HG03103 (cell line): ENCODE results near the gene MYO1B.

ENCODE experiments used
- ATAC-seq: cut with Tn5 transposase; IDR thresholded peaks from one replicate; pipeline ENCODE4 v1.9.1; 2021; ENCODE audit warnings: low read depth; ENCODE audit not compliant: unreplicated experiment

MYO1B gene

DNA sequence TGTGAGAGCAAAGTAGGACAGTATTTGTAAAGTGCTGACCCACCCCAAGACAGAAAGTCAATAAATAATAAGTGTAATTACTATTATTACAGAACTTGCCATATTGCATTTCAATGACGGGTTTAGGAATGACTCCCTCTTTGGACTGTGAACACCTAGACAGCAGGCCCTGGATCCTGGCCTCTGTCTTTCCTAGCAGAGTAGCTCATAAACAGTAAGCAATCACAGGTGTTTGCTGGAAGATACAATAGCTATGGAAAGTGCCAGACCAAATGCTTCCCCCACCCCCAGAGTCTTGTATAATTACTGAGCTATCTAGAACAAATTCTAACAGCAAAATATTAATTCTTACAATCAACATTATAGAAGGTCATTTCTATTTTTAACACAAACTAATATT lies 20.1 kb upstream of the MYO1B start:
- ATAC-seq = no peak

GRCh38 chr2:191225690-191226089 lies 19.5 kb upstream of the MYO1B start:
- ATAC-seq = no peak

DNA sequence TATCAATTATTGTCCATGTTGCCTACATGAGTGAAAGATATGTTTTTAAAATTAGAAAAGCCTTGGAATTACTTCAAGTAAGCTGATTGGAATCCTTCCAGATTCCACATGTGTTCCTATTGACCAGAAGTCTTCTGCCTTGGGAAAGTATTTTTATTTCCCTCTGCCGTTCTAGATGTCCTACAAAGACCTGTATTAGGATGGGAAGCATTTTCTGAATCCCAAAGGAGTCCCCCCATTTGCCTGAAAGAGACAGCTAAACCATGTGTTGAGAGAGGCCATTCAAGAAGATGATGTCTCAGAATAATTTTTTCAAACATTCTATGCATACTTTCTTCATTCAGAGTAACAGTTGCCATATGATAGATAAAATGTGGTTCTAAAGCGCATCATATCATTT lies 19.0 kb upstream of the MYO1B start:
- ATAC-seq = no peak

DNA sequence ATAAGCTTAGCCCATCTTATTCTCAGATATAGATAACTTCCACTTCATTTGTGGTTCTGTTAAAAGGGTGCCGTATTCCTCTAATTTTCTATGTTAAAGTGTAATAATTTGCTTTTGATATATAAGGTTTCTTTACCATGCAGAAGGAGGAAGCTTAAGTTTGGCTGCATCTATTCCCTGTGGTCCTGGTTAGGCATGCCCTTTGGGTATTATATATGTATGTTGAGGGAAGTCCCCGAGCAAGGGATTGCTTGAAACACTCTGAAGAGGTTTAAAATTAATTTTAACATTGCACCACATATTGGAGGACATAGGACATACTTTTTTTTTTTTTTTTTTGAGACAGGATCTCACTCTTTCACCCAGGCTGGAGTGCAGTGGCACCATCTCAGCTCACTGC lies 16.9 kb upstream of the MYO1B start:
- ATAC-seq = no peak

GRCh38 chr2:191228861-191229260 lies 16.3 kb upstream of the MYO1B start:
- no peak for ATAC-seq

GRCh38 chr2:191230174-191230573 lies 15.0 kb upstream of the MYO1B start:
- no peak for ATAC-seq

DNA sequence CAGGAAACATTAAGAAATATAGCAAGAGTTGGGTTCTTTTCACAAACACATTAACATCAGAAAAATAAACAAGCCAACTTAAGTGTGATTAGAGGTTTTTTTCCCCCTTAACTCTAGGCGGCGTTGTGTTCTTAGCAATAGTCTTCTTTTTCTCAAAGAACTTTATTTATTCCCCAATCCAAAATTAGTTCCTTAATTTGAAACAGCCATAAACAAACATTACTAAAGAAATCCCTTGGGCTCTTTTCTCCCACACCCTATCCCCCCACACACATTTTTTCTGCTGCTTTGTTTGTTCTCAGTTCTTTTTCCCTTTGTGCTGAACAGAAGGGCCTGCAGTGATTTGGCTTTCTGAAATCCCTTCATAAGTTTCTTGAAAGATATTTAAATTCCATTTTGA lies 13.2 kb upstream of the MYO1B start:
- no peak for ATAC-seq

- no peak for ATAC-seq
Measured at GRCh38 chr2:191233533-191233932, 11.7 kb upstream of the MYO1B start.

- ATAC-seq = no peak
Measured at GRCh38 chr2:191234376-191234775, 10.8 kb upstream of the MYO1B start.

DNA sequence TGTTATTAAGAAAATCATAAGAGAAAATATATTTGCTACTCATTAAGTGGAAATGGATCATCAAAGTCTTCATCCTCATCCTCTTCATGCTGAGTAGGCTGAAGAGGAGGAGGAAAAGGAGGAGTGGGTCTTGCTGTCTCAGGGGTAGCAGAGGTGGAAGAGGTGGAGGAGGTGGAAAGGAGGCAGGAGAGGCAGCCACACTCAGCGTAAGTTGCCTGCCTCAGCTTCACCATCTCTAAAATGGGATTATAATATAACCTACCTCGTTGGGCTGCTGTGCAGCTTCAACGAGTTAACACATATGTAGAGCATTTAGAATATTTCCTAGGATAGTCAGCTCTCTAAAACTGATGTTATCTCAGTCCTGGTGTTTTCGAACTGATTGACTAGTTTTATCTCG lies 4.3 kb upstream of the MYO1B start:
- no peak for ATAC-seq

DNA sequence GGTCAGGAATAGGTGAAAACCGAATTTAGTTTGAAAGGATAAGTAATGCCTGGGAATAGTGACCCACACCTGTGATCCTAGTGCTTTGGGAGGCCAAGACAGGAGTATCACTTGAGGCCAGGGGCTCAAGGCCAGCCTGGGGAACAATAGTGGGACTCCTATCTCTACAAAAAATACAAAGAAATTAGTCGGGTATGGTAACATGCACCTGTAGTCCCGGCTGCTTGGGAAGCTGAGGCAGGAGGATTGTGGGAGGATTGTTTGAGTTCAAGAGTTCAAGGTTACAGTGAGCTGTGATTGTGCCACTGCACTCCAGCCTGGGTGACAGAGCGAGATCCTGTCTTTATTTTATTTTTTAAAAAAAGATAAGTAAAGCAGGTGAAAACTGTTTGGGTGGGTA lies 3.8 kb upstream of the MYO1B start:
- no peak for ATAC-seq

- no peak for ATAC-seq
Measured at GRCh38 chr2:191243154-191243553, 2.0 kb upstream of the MYO1B start.

GRCh38 chr2:191244350-191244749 lies 854 bp upstream of the MYO1B start:
- ATAC-seq = no peak

GRCh38 chr2:191245869-191246531 lies 796 bp downstream of the MYO1B start:
- ATAC-seq = no peak

DNA sequence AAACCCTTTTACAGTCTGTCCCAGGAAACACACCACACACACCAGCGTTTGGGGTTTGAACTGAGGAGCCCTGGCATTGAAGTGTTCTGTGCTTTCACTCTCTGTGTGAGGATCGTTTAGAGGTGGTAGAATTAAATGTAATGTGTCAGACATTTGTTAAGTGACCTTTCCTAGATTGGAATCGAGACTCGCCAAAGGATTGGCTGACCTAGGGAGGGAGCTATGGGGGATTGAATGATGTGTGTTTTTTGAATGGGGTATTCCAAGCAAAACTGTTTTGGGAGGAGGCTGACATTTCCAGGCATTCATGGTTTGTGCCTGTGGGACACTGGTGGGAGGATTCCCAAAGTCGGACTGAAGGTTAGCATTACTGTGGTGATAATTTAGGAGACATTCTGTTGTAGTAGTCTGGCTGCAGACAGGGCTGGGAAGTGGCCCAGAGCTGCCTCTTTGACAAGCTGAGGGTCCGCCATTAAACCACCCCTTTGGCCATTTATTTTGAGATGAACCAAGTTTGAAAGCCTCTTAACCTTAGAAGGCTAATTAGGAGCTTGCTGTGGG lies 1.7 kb downstream of the MYO1B start:
- no peak for ATAC-seq

DNA sequence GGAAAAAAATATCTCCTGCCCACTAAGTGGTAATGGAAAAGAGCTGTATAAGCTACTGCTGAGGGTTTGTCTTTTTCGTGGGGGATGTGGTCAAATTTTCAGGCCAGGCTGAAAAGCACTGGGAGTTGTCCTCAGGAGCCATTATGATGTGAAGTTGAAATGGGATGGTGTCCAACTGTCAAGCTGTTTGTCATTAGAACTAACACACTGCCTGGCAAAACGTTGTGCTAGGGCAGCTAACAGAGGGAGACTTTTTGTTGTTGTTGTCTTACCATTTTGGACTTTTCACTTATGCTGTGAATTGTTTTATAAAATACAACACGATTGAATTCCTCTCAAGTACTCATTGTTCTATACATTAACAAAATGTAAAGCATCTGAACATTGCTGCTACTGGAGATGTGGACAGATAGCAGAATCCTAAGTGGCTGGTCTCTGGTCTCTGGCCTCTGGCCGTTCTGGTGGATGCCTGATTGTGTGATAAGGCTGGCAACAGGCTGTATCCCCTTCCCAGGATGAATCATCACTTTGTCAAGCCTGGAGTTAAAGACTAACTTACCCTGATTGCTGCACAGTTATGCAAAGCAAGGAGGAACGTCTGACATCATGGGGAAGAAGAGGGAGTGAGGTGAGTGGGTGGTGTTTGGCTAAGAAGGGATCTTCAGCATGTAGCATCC lies 2.3 kb downstream of the MYO1B start:
- no peak for ATAC-seq

- ATAC-seq = no peak
Measured at GRCh38 chr2:191249156-191249813, 4.1 kb downstream of the MYO1B start.

- no peak for ATAC-seq
Measured at GRCh38 chr2:191250400-191250799, 5.2 kb downstream of the MYO1B start.

DNA sequence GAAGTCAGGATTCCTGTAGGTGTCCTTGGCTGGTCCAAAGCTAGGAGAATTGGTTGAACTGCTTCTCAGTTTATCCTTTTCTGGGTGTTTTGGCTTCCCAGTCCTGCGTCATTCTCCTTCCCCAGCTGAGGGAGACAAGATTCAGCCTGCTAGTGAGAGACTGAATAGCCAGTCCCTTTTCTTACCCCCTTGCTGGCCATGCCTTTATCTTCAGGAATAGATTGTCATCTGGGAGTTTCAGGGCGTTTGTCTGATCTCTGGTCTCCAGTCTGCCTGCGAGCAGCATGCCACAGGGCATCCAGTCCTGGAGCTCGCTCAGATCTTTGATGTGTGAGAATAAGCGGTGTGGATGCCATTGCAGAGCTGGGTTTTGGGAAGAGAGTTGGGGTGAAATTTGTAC lies 5.8 kb downstream of the MYO1B start:
- no peak for ATAC-seq

GRCh38 chr2:191252699-191253098 lies 7.5 kb downstream of the MYO1B start:
- ATAC-seq = no peak

DNA sequence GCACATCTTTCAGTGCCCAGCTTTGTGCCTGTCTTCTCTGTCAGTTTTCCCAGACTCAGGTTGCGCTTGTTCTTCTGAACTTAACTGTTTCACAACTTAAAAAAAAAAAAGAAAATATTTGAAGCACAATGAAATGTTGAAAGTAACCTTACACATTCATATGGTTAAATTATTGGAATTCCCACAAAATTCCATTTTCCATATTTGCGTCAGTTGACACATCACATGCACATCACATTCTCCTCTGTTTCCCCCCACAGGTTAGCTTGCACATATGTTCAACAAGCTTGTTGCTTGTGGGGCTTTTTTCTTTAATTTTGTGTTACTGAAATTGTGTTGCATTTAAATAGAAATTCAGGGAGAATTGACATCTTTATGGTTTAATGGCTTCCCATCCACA lies 8.3 kb downstream of the MYO1B start:
- ATAC-seq = no peak

- no peak for ATAC-seq
Measured at GRCh38 chr2:191255271-191255670, 10.1 kb downstream of the MYO1B start.
